VCaP (cell line): Measurements from ENCODE around the gene IER5L.

Experiments
- H3K27ac ChIP-seq: fragments of 450-650 bp; 2 replicates; pipeline ENCODE4 v1.5.1; 2017
- CTCF ChIP-seq: fragments of 450-650 bp; conservative IDR thresholded peaks from 2 replicates; pipeline ENCODE4 v1.5.1; 2017; ENCODE audit warnings: mild to moderate bottlenecking, moderate library complexity

IER5L gene

DNA sequence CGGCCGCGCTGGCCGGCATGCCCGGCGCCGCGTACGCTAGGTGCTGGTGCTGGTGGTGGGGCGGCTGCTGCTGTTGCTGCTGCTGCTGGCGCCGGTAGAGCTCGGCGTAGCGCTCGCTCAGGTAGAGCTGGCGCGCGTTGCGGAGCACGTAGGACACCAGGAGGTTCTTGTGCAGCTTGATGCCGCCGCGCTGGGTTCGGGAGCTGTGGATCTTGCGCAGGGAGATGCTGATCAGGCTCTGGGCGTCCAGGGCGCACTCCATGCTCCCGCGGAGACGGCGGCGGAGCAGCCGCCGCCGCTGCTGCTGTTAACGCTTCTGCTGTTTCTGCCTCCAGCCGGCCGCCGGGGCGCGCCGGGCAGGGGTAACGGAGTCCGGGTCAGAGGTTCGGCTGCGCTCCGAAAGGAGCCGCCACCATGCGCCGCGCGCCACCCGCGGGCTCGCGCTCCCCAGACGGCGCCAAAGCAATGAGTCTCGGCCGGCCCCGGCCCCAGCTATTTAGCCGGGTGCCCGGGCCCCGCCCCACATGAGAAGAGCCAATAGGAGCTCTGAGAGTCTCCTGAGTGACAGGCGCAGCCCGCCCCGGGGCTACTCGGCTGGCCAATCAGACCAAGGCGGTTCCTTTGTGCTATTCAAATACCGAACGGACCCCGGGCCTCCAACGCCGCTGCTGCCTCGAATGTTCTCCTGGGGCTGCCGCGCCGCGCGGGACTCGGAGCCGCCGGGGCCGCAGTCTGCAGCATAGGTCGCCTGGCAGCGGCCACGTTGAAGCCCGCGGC is at the start of gene IER5L:
Gene IER5L, minus strand, starts transcription at position 471 of the 777 bp plus-strand sequence. Its CDS starts 209 bp downstream, at position 262.
- no peak for TF ChIP-seq CTCF
- H3K27ac ChIP-seq = peak within 1 kb of the TSS; percentile 77

DNA sequence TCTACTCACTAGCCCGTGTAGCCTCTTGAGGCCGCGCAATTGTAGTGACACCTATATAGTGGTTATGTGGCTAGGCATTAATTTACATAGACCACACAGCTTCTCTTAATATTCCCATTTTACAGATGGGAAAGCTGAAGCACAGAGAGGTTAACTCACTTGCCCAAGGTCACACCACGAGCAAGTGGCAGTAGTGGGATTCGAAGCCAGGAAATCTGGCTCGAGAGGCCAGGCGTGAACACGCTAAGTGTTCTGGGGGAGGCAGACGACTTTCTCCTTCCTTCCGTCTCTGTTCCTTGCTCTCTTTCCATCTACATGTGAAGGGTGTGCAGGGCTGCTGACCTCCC is 49.8 kb upstream of the IER5L start:
- H3K27ac ChIP-seq = no peak overlapping the region
- no peak for TF ChIP-seq CTCF

GRCh38 chr9:129225815-129226214 is 47.8 kb upstream of the IER5L start:
- TF ChIP-seq CTCF = no peak
- no peak overlapping the region for H3K27ac ChIP-seq

GRCh38 chr9:129225490-129225778 is 47.4 kb upstream of the IER5L start:
- no peak for TF ChIP-seq CTCF
- H3K27ac ChIP-seq = no peak overlapping the region

- no peak overlapping the region for H3K27ac ChIP-seq
- TF ChIP-seq CTCF = no peak
Measured at GRCh38 chr9:129224618-129225489, 46.8 kb upstream of the IER5L start.

- no peak for TF ChIP-seq CTCF
- H3K27ac ChIP-seq = no peak overlapping the region
Measured at GRCh38 chr9:129223551-129224208, 45.6 kb upstream of the IER5L start.

GRCh38 chr9:129222819-129223218 is 44.8 kb upstream of the IER5L start:
- no peak for TF ChIP-seq CTCF
- no peak overlapping the region for H3K27ac ChIP-seq
